HepG2 (cell line): ENCODE data around the gene SLAMF8. TPM values are rescaled to one million over a fixed set of nuclear protein-coding genes. Genes with fewer than 3 reads are reported as not detected.

Experiments
- ATAC-seq: fragments of 200-7000 bp; cut with Tn5 transposase; 3 replicates; pipeline ENCODE4 v1.9.1; 2020; ENCODE audit warnings: mild to moderate bottlenecking, moderate library complexity
- BruUV-seq: library from RNA; stranded (reverse); fragments of 400-500 nt; replicated peaks from 2 replicates; lab custom pipeline; 2021; lab: Mats Ljungman, UMichigan
- CTCF ChIA-PET: fragments of 300-600 bp; formaldehyde crosslinking; extraction: SDS; loops from one replicate; lab custom pipeline; 2021; ENCODE audit warnings: low total read pairs, inconsistent platforms, low intra/inter-chr PET ratio; lab: Yijun Ruan, JAX
- POLR2A ChIA-PET: fragments of 350-600 bp; sonication (Branson Sonifier 250); formaldehyde crosslinking; loops from one replicate; lab custom pipeline; 2020; ENCODE audit warnings: antibody characterized with exemption, inconsistent platforms; lab: Yijun Ruan, JAX
- DNase-seq: peaks from one replicate; pipeline ENCODE4 v3.0.0-alpha.2; 2015; ENCODE audit warnings: low spot score
- FAIRE-seq: peaks from 3 replicates; lab custom pipeline; 2011; peaks lifted over from hg19 to GRCh38; lab: Jason Lieb, UNC
- H2AFZ ChIP-seq: one replicate; pipeline ENCODE4 v1.6.1; 2011; ENCODE audit warnings: low read length, inconsistent platforms
- H3K27ac ChIP-seq: fragments of 300-600 bp; 3 replicates; pipeline ENCODE4 v1.8.0; 2011; ENCODE audit warnings: mixed run types, mild to moderate bottlenecking, mixed read lengths, low read length, inconsistent platforms; ENCODE audit not compliant: insufficient read depth; ENCODE audit errors: extremely low read length
- H3K27me3 ChIP-seq, 2 experiments: fragments of 200-600 bp in 1 of 2; 2 replicates in 1 of 2; 3 replicates in 1 of 2; pipeline versions ENCODE4 v1.6.0 to v1.8.0; 2011; ENCODE audit warnings: low read length in 2 of 2, mild to moderate bottlenecking in 2 of 2, moderate library complexity in 2 of 2, inconsistent platforms in 1 of 2; ENCODE audit not compliant: insufficient read depth in 2 of 2, control insufficient read depth in 1 of 2
- H3K36me3 ChIP-seq, 2 experiments: fragments of 200-600 bp in 1 of 2; replicated peaks in 1 of 2; 2 replicates in 1 of 2; 3 replicates in 1 of 2; pipeline versions ENCODE4 v1.5.1 to v1.8.0; 2011; ENCODE audit warnings: low read length in 2 of 2, inconsistent platforms in 1 of 2; ENCODE audit not compliant: insufficient read depth in 2 of 2, control insufficient read depth in 1 of 2
- H3K4me1 ChIP-seq: 2 replicates; pipeline ENCODE4 v1.5.1; 2012; ENCODE audit warnings: low read length, inconsistent platforms; ENCODE audit not compliant: insufficient read depth
- H3K4me2 ChIP-seq: 2 replicates; pipeline ENCODE4 v1.6.0; 2011; ENCODE audit warnings: low read depth, low read length, inconsistent platforms
- H3K4me3 ChIP-seq, 3 experiments: fragments of 200-600 bp in 1 of 3; sonication (generic), shearing (Covaris generic) in 1 of 3; replicated peaks in 1 of 3; 2 replicates each; pipeline ENCODE4 v1.5.1; 2011 to 2016; ENCODE audit warnings: low read length in 3 of 3, inconsistent platforms in 2 of 3, low read depth in 2 of 3, mild to moderate bottlenecking in 2 of 3, control low read depth in 1 of 3, mixed read lengths in 1 of 3; ENCODE audit not compliant: insufficient read depth in 1 of 3
- H3K79me2 ChIP-seq: one replicate; pipeline ENCODE4 v1.6.1; 2011; ENCODE audit warnings: low read length, inconsistent platforms; ENCODE audit not compliant: insufficient read depth
- H3K9ac ChIP-seq: 2 replicates; pipeline ENCODE4 v1.6.0; 2011; ENCODE audit warnings: mild to moderate bottlenecking, low read depth, low read length, inconsistent platforms; ENCODE audit not compliant: insufficient read depth
- H3K9me3 ChIP-seq: 2 replicates; pipeline ENCODE4 v1.5.1; 2012; ENCODE audit warnings: mild to moderate bottlenecking, low read length
- H4K20me1 ChIP-seq: 2 replicates; pipeline ENCODE4 v1.6.0; 2011; ENCODE audit warnings: inconsistent platforms, mild to moderate bottlenecking, low read length, moderate library complexity; ENCODE audit not compliant: insufficient read depth
- CAMTA2 ChIP-seq: sonication (generic); formaldehyde crosslinking; IDR thresholded peaks from 2 replicates; pipeline ENCODE4 v1.4.0; 2020; ENCODE audit warnings: mild to moderate bottlenecking, missing genetic modification reagents, borderline replicate concordance
- FOXK2 ChIP-seq: fragments of 450-650 bp; IDR thresholded peaks from 2 replicates; pipeline ENCODE4 v1.6.1; 2016
- XBP1 ChIP-seq: sonication (generic); formaldehyde crosslinking; IDR thresholded peaks from 2 replicates; pipeline ENCODE4 v1.5.0; 2020; ENCODE audit warnings: missing genetic modification reagents
- ZNF343 ChIP-seq: sonication (generic); formaldehyde crosslinking; IDR thresholded peaks from 2 replicates; pipeline ENCODE4 v1.4.0; 2020; ENCODE audit warnings: mild to moderate bottlenecking, missing genetic modification reagents
- WGBS: methylation state at CpG from one replicate; pipeline ENCODE4 v1.1.6; 2017; ENCODE audit warnings: low lambda C conversion rate; 5-methylcytosine and 5-hydroxymethylcytosine counted together
- in situ Hi-C: cut with HindIII; loops from 2 replicates; pipeline ENCODE4 v1.10.0; 2017; ENCODE audit warnings: low pct_unique_long_range_greater_than_20kb; ENCODE audit not compliant: extremely low pct_ligation_motif_present
- intact Hi-C: fragments of 100-400 bp; cut with micrococcal nuclease; formaldehyde crosslinking; loops from one replicate; pipeline ENCODE4 v1.10.0; 2022; ENCODE audit not compliant: unreplicated experiment
- polyA plus RNA-seq, 8 experiments: library from polyadenylated mRNA; depleted of rRNA in 3 of 8; stranded (reverse) in 7 of 8; unstranded in 1 of 8; fragments of >200 nt; fragmentation: Illumina TruSeq in 4 of 8; extraction: Trizol in 4 of 8; gene quantifications; 2 replicates each; pipeline versions ENCODE4 v1.2.1 to v1.2.3, GENCODE V29; 2011 to 2016; ENCODE audit warnings: low read depth in 4 of 8, missing spikeins in 1 of 8, mixed read lengths in 1 of 8; ENCODE audit not compliant: insufficient read depth in 1 of 8
- total RNA-seq, 5 experiments: library from RNA; depleted of rRNA; stranded (reverse); fragments of >200 nt; fragmentation: Illumina TruSeq; extraction: Trizol; gene quantifications; 2 replicates each; pipeline ENCODE4 v1.2.3, GENCODE V29; 2016; ENCODE audit warnings: low read depth in 1 of 5
- TF ChIP-seq, protein P1 (sequence below), 2 experiments: fragments of 450-650 bp in 1 of 2; sonication (generic) in 1 of 2; formaldehyde crosslinking in 1 of 2; IDR thresholded peaks; 2 replicates each; pipeline versions ENCODE4 v1.6.1 to v1.8.0; 2016 to 2022; ENCODE audit warnings: antibody characterized with exemption in 1 of 2, mild to moderate bottlenecking in 1 of 2, missing genetic modification reagents in 1 of 2
- TF ChIP-seq, protein P2 (sequence below): sonication (generic); formaldehyde crosslinking; IDR thresholded peaks from 2 replicates; pipeline ENCODE4 v1.5.0; 2020; ENCODE audit warnings: mild to moderate bottlenecking, missing genetic modification reagents

SLAMF8 gene
- total and polyA plus RNA-seq, 2 of the 13 experiments (the other 11 are each of a cell fraction or from before 2014, with no cell fraction given), result not detected

GRCh38 chr1:159835356-159835755 lies 8.7 kb downstream of the SLAMF8 start (continued):
- TF ChIP-seq, protein P1, sequence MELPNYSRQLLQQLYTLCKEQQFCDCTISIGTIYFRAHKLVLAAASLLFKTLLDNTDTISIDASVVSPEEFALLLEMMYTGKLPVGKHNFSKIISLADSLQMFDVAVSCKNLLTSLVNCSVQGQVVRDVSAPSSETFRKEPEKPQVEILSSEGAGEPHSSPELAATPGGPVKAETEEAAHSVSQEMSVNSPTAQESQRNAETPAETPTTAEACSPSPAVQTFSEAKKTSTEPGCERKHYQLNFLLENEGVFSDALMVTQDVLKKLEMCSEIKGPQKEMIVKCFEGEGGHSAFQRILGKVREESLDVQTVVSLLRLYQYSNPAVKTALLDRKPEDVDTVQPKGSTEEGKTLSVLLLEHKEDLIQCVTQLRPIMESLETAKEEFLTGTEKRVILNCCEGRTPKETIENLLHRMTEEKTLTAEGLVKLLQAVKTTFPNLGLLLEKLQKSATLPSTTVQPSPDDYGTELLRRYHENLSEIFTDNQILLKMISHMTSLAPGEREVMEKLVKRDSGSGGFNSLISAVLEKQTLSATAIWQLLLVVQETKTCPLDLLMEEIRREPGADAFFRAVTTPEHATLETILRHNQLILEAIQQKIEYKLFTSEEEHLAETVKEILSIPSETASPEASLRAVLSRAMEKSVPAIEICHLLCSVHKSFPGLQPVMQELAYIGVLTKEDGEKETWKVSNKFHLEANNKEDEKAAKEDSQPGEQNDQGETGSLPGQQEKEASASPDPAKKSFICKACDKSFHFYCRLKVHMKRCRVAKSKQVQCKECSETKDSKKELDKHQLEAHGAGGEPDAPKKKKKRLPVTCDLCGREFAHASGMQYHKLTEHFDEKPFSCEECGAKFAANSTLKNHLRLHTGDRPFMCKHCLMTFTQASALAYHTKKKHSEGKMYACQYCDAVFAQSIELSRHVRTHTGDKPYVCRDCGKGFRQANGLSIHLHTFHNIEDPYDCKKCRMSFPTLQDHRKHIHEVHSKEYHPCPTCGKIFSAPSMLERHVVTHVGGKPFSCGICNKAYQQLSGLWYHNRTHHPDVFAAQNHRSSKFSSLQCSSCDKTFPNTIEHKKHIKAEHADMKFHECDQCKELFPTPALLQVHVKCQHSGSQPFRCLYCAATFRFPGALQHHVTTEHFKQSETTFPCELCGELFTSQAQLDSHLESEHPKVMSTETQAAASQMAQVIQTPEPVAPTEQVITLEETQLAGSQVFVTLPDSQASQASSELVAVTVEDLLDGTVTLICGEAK (IDR thresholded peaks at IDR 0.05), result no peak
- TF ChIP-seq, protein P1 (CRISPR knock-in tag; IDR thresholded peaks at IDR 0.05), result no peak

GRCh38 chr1:159835862-159836525 lies 9.3 kb downstream of the SLAMF8 start:
- Histone ChIP-seq H3K36me3 (no peaks in the 10 kb centered on the region), H3K9ac (no peak overlapping the region), H3K27me3 (peaks cover 0 to 2% of the 10 kb centered on the region in 2 experiments; a peak in 2 of 5 replicates), H3K4me2 (no peak overlapping the region), H4K20me1 (no peaks in the 10 kb centered on the region), H2AFZ (no peak overlapping the region), H3K27ac (no peak overlapping the region), H3K9me3 (no peaks in the 10 kb centered on the region), H3K4me1 (no peaks in the 10 kb centered on the region), H3K79me2 (no peaks in the 10 kb centered on the region), H3K4me3 (no peak overlapping the region)
- WGBS, result 7% methylated on average over 8 of the region's 8 CpGs
- TF ChIP-seq, protein P2, sequence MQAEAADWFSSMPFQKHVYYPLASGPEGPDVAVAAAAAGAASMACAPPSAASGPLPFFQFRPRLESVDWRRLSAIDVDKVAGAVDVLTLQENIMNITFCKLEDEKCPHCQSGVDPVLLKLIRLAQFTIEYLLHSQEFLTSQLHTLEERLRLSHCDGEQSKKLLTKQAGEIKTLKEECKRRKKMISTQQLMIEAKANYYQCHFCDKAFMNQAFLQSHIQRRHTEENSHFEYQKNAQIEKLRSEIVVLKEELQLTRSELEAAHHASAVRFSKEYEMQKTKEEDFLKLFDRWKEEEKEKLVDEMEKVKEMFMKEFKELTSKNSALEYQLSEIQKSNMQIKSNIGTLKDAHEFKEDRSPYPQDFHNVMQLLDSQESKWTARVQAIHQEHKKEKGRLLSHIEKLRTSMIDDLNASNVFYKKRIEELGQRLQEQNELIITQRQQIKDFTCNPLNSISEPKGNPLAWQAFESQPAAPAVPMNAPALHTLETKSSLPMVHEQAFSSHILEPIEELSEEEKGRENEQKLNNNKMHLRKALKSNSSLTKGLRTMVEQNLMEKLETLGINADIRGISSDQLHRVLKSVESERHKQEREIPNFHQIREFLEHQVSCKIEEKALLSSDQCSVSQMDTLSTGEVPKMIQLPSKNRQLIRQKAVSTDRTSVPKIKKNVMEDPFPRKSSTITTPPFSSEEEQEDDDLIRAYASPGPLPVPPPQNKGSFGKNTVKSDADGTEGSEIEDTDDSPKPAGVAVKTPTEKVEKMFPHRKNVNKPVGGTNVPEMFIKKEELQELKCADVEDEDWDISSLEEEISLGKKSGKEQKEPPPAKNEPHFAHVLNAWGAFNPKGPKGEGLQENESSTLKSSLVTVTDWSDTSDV (CRISPR knock-in tag), result no peak
- no peak for TF ChIP-seq FOXK2
- TF ChIP-seq XBP1 (CRISPR knock-in tag), result no peak
- TF ChIP-seq ZNF343 (CRISPR knock-in tag), result no peak
- no peak for TF ChIP-seq CAMTA2
- BruUV-seq, result no TSS peak
- no peak for ATAC-seq
- ChIA-PET CTCF (no interaction called here), POLR2A (no interaction called here)
- no peak for DNase-seq
- intact Hi-C loops (no loop called here), in situ Hi-C loops (no loop called here)
- no peak for FAIRE-seq
